ENCODE results near the gene GATA2. TPM values are rescaled to one million over a fixed set of nuclear protein-coding genes. Genes with fewer than 3 reads are reported as not detected.

The GATA2 gene
- total RNA-seq, 1 experiment from 2014 or later, result 9.6 TPM

- H3K4me3 Mint-ChIP-seq (ENCODE audit: low read depth, unreplicated experiment), result no peak overlapping the region
- H3K36me3 Mint-ChIP-seq (ENCODE audit: insufficient read depth, unreplicated experiment), result peaks cover 41% of the 10 kb centered on the region
- H3K4me1 Mint-ChIP-seq (ENCODE audit: low read depth, unreplicated experiment), result no peaks in the 10 kb centered on the region
- intact Hi-C loops (cut with micrococcal nuclease; ENCODE audit: unreplicated experiment), result no loop called here
- no TSS peak for BruUV-seq (replicated peaks)
- H3K27ac Mint-ChIP-seq (ENCODE audit: unreplicated experiment), result no peak overlapping the region
- peaks cover 9% of the 10 kb centered on the region for H3K27me3 Mint-ChIP-seq (ENCODE audit: unreplicated experiment)
- CTCF ChIA-PET, result interaction anchor here (0.7 kb wide), 1 partner anchor 11 kb away, joined by 3 read pairs; no protein-coding TSS in a partner anchor
- H3K9me3 Mint-ChIP-seq (ENCODE audit: low read depth, unreplicated experiment), result no peaks in the 10 kb centered on the region
- no peak for TF ChIP-seq CTCF (IDR thresholded peaks at IDR 0.05; ENCODE audit: unreplicated experiment)
- no peak for DNase-seq
Measured at GRCh38 chr3:128484404-128485281, 8.4 kb downstream of the GATA2 start.

- no peaks in the 10 kb centered on the region for H3K9me3 Mint-ChIP-seq (ENCODE audit: low read depth, unreplicated experiment)
- peaks cover 9% of the 10 kb centered on the region for H3K27me3 Mint-ChIP-seq (ENCODE audit: unreplicated experiment)
- BruUV-seq (replicated peaks), result no TSS peak
- no peak for DNase-seq
- intact Hi-C loops (cut with micrococcal nuclease; ENCODE audit: unreplicated experiment), result no loop called here
- H3K4me3 Mint-ChIP-seq (ENCODE audit: low read depth, unreplicated experiment), result no peak overlapping the region
- no peak overlapping the region for H3K27ac Mint-ChIP-seq (ENCODE audit: unreplicated experiment)
- no peak for TF ChIP-seq CTCF (IDR thresholded peaks at IDR 0.05; ENCODE audit: unreplicated experiment)
- H3K36me3 Mint-ChIP-seq (ENCODE audit: insufficient read depth, unreplicated experiment), result peaks cover 33% of the 10 kb centered on the region
- H3K4me1 Mint-ChIP-seq (ENCODE audit: low read depth, unreplicated experiment), result no peaks in the 10 kb centered on the region
- CTCF ChIA-PET, result interaction anchor here (0.7 kb wide), 2 partner anchors 12 to 22 kb away, joined by 3 read pairs; no protein-coding TSS in a partner anchor
Measured at GRCh38 chr3:128483657-128484403, 9.2 kb downstream of the GATA2 start.

DNA sequence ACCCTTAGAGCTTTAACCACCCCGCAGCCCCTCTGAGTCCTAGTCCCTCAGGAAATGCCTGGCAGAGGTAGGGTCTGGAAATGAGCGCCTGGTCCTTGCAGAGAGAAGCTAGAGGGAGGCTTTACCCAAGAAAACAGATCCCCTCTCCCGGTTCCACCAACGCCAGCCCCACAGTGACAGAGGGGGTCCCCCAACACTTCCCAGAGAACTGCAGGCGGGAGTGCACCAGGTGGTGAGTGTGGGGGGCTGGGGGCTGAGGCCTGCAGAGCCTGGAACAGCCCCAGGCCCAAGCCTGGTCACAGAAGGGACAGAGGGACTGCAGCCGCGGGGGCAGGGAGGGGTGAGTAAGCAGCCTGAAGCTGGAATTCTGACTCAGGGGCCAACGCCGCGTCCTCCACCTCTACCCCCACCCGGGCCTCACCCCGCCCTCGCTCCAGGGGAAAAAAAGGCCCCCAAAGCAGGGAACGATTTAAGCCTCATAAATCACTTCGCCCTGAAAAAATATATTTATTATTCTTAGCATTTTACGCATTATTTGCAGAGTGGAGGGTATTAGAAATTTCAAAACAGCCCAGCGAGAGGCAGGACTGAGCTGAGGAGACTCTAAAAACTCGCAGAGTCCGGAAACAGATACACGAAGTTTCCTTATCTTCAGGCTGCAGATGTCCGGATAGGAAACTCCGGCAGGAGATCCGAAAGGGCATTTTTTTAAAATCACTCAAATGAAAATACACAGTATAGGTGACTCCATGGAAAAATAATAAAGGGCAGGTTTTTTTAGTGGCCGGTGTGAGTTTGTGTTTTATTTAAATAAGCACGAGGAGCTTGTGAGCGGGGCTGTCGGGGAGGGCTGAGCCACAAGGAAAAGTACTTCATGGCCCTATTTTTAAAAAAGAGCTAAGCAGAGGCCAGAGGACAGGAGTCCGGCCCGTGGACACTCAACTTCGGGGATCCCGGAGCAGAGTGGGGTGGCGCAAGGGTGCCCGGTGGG, 10.0 kb downstream of the GATA2 start:
- Mint-ChIP-seq H3K4me3 (ENCODE audit: low read depth, unreplicated experiment) (no peak overlapping the region), H3K27ac (ENCODE audit: unreplicated experiment) (no peak overlapping the region), H3K36me3 (ENCODE audit: insufficient read depth, unreplicated experiment) (peaks cover 25% of the 10 kb centered on the region), H3K4me1 (ENCODE audit: low read depth, unreplicated experiment) (no peaks in the 10 kb centered on the region), H3K9me3 (ENCODE audit: low read depth, unreplicated experiment) (no peaks in the 10 kb centered on the region), H3K27me3 (ENCODE audit: unreplicated experiment) (peaks cover 9% of the 10 kb centered on the region)
- no peak for TF ChIP-seq CTCF (IDR thresholded peaks at IDR 0.05; ENCODE audit: unreplicated experiment)
- no peak for DNase-seq
- CTCF ChIA-PET, result interaction anchor here (0.6 to 1.2 kb wide), 5 partner anchors 21 to 1157 kb away, joined by 3 to 4 read pairs (median 3); no protein-coding TSS in a partner anchor
- no TSS peak for BruUV-seq (replicated peaks)
- intact Hi-C loops (cut with micrococcal nuclease; ENCODE audit: unreplicated experiment), result no loop called here

DNA sequence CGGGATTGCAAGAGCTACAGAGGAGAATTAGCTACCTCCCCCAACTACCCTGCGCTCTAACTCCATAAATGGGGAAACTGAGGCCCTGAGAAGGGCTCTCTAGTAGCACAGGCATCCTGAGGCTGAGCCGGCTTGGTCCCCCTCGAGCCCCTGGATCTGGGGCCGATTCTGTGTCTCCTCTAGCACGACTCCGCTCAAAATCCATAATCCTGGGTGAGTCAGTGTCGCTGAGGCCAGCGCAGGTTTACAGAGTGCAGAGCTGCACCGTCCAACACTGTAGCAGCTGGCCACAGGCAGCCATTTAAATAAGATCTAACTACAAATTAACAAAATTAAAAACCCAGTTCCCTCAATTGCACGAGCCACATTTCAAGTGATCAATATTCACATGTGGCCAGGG, 10.8 kb downstream of the GATA2 start:
- H3K4me1 Mint-ChIP-seq (ENCODE audit: low read depth, unreplicated experiment), result no peaks in the 10 kb centered on the region
- no TSS peak for BruUV-seq (replicated peaks)
- TF ChIP-seq CTCF (IDR thresholded peaks at IDR 0.05; ENCODE audit: unreplicated experiment), result no peak
- H3K27ac Mint-ChIP-seq (ENCODE audit: unreplicated experiment), result no peak overlapping the region
- H3K27me3 Mint-ChIP-seq (ENCODE audit: unreplicated experiment), result peaks cover 14% of the 10 kb centered on the region
- peaks cover 17% of the 10 kb centered on the region for H3K36me3 Mint-ChIP-seq (ENCODE audit: insufficient read depth, unreplicated experiment)
- CTCF ChIA-PET, result interaction anchor here (0.6 to 1.2 kb wide), 4 partner anchors 26 to 1157 kb away, joined by 3 to 4 read pairs (median 4); no protein-coding TSS in a partner anchor
- intact Hi-C loops (cut with micrococcal nuclease; ENCODE audit: unreplicated experiment), result no loop called here
- no peaks in the 10 kb centered on the region for H3K9me3 Mint-ChIP-seq (ENCODE audit: low read depth, unreplicated experiment)
- no peak overlapping the region for H3K4me3 Mint-ChIP-seq (ENCODE audit: low read depth, unreplicated experiment)
- DNase-seq, result no peak

Data from Calu3 (cell line).